Gastrocnemius medialis (tissue), 4 donors: ENCODE results near the gene LINC01488.

Experiments
- CTCF ChIP-seq, 5 experiments: fragments of 450-650 bp in 3 of 5; fragments of 200-600 bp in 2 of 5; sonication (generic) in 2 of 5; IDR thresholded peaks in 4 of 5; conservative IDR thresholded peaks in 1 of 5; 1 replicate in 4 of 5; 2 replicates in 1 of 5; pipeline ENCODE4 v1.5.1; 2016 to 2019; ENCODE audit warnings: antibody characterized with exemption in 5 of 5, mild to moderate bottlenecking in 3 of 5, moderate library complexity in 3 of 5
- POLR2A ChIP-seq, 2 donors: fragments of 450-650 bp; IDR thresholded peaks; one replicate each; pipeline ENCODE4 v1.6.1; 2017; ENCODE audit warnings: antibody characterized with exemption in 2 of 2, mild to moderate bottlenecking in 2 of 2, moderate library complexity in 2 of 2

GRCh38 chr11:69494851-69495250 is 13.4 kb downstream of the LINC01488 start:
- TF ChIP-seq CTCF (IDR thresholded peaks at IDR 0.05 in 4 of 5, conservative IDR thresholded peaks at IDR 0.05 in 1 of 5) (no peak), POLR2A (IDR thresholded peaks at IDR 0.05) (no peak)
